GM08714 (cell line): Measurements from ENCODE around the gene SWI5.
"Not testable (repeated sequence)": the region's sequence is repeated elsewhere in the genome, so short reads cannot be mapped to it uniquely, and the experiment has no call there.

ENCODE experiments used
- H3K4me3 ChIP-seq: fragments of 200-500 bp; sonication (Bioruptor generic); 2 replicates; pipeline ENCODE4 v1.5.1; 2014; ENCODE audit warnings: mild to moderate bottlenecking, low read length, inconsistent platforms
- ZNF274 ChIP-seq: IDR thresholded peaks from 2 replicates; pipeline ENCODE4 v1.6.1; 2012; ENCODE audit warnings: mild to moderate bottlenecking, low read depth, low read length

Gene SWI5

GRCh38 chr9:128276008-128276573, at the start of gene SWI5:
TSS of gene SWI5 (plus strand) at chr9:128276276.
- no peak for TF ChIP-seq ZNF274
- H3K4me3 ChIP-seq, result peak within 1 kb of the TSS; percentile 95

GRCh38 chr9:128226412-128226801, 49.7 kb upstream of the SWI5 start:
- no peak for TF ChIP-seq ZNF274
- H3K4me3 ChIP-seq, result no peak overlapping the region

GRCh38 chr9:128230897-128231296, 45.2 kb upstream of the SWI5 start:
- H3K4me3 ChIP-seq, result not testable (repeated sequence)

DNA sequence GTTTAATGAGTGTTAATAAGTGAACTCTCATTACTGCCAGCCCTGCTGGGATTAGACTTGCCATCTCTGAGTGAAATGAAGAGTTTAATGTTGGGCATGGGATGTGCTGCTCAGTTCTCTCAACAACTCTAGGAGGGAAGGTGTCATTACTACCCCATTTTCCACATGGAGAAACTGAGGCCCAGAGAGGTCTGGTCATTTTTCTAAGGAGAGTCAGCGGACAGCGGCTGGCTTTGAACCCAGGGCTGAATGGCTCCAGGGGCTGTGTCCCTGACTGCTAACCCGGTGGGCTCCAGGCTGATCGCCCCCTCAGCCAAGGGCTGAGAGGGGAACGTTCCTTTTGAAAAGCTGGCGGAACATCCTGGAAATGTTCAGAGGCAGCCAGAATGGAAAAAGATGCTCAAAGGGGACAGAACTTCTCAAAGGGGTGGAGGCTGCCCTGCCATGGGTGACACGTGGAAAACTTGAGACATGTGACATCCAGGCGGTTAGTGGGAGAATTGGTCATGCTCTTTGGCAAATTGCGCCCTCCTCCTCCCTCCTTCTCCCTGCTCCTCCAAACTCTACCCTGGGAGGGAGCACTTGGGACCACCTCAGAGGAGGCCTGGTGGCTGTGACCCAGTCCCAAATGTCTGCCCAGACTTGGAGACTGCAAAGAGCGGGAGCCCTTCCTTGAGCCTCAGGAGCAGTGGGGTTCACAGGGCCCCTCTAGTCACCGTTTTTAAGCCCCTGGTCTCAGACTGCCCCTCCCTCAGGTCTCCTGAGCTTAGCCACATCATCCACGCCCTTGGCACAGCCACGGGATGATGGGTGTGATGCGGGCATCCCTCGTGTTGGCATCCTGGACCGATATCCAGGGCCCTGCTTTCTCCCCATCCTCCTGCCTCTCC, 44.2 kb upstream of the SWI5 start:
- TF ChIP-seq ZNF274, result no peak
- H3K4me3 ChIP-seq, result no peak overlapping the region

DNA sequence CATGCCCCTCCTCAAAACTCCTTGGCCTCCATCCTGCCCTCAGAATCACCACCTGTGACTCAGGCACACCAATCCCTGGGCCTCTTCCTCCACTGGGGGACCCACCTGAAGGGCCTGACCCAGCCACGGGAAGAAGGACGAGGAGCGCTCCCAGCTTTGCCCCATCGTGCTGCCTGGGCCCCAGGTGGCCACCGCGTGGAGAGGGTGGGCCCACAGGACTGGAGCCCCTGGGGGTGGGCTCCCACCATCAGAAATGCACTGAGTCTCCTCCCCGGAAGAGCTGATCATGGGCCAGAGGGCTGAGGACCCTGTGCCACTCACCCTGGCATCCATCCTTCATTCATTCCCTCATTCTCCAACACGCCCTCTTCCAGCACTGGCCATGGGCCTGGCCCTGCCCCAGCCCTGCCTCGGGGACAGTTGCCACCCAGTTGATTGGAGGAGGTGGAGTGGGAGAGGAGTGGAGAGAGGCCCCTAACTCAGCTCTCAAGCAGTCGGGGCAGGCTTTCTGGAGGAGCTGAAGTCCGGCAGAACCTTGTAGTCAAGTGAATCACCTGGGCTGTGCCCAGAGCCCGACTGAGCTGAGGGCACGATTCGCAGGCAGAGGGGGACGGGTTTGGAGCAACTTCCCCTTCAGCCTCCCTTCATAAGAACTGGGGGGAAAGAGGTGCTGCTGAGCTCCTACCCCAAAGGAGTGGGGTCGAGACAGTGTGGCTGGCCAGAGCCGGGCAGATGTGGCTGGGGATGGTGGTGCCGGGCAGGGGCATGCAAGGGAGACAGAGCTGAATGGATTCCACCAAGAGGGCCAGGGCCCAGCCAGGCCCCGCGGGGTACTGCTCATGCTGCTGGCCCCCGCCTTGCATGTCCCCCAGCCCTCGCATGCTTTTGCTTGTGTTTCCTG, 43.3 kb upstream of the SWI5 start:
- H3K4me3 ChIP-seq, result no peak overlapping the region
- TF ChIP-seq ZNF274, result no peak

DNA sequence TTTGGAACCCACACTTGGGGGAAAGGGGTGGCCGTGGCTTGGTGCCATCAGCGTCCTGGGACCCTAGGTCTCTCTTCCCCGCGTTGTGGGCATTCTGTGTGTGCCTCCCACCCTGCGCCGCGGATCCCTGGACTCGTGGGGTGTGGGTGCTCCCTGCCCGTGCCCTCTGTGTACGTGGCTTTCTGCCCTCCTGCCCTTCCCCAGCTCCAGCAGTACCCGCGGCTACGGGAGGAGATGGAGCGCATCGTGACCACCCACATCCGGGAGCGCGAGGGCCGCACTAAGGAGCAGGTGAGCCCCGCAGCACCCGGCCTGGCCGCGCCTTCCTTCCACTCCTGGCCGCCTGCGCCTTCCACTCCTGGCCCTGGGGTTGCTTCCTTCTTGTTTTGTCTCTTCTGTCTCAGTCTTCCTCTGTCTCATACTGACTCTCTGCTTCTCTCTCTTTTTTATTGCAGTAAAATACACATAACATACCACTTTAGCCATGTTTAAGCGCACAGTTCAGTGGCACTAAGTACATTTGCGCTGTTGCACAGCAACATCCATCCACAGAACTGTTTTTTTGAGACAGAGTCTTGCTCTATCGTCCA, 42.2 kb upstream of the SWI5 start:
- TF ChIP-seq ZNF274, result no peak
- no peak overlapping the region for H3K4me3 ChIP-seq

GRCh38 chr9:128242124-128242523, 34.0 kb upstream of the SWI5 start:
- no peak for TF ChIP-seq ZNF274
- no peak overlapping the region for H3K4me3 ChIP-seq

GRCh38 chr9:128242828-128243214, 33.3 kb upstream of the SWI5 start:
- TF ChIP-seq ZNF274, result no peak
- H3K4me3 ChIP-seq, result no peak overlapping the region

GRCh38 chr9:128243215-128244018, 32.7 kb upstream of the SWI5 start:
- no peak overlapping the region for H3K4me3 ChIP-seq
- no peak for TF ChIP-seq ZNF274

GRCh38 chr9:128244091-128244836, 31.8 kb upstream of the SWI5 start:
- no peak overlapping the region for H3K4me3 ChIP-seq
- no peak for TF ChIP-seq ZNF274

GRCh38 chr9:128244837-128245231, 31.2 kb upstream of the SWI5 start:
- no peak for TF ChIP-seq ZNF274
- H3K4me3 ChIP-seq, result no peak overlapping the region

GRCh38 chr9:128245421-128246151, 30.5 kb upstream of the SWI5 start:
- H3K4me3 ChIP-seq, result no peak overlapping the region

More at GRCh38 chr9:128245421-128246151, 30.5 kb upstream of the SWI5 start:
- no peak for TF ChIP-seq ZNF274
